Mesothelial cell of epicardium (in vitro differentiated cells): ENCODE results near the gene LRP1-AS. TPM values are rescaled to one million over a fixed set of nuclear protein-coding genes. Genes with fewer than 3 reads are reported as not detected.

Experiments used
- DNase-seq, 2 experiments: peaks; one replicate each; pipeline ENCODE4 v3.0.0; 2021; ENCODE audit warnings: low spot score in 2 of 2; ENCODE audit not compliant: unreplicated experiment in 2 of 2
- H3K27ac Mint-ChIP-seq: 2 replicates; pipeline ENCODE4 v1.8.0; 2021; ENCODE audit warnings: mixed read lengths
- H3K27me3 Mint-ChIP-seq: 2 replicates; pipeline ENCODE4 v1.8.0; 2021; ENCODE audit warnings: low read depth, mixed read lengths
- H3K36me3 Mint-ChIP-seq: 2 replicates; pipeline ENCODE4 v1.8.0; 2021; ENCODE audit warnings: mixed read lengths
- H3K4me1 Mint-ChIP-seq: 2 replicates; pipeline ENCODE4 v1.8.0; 2021; ENCODE audit warnings: mixed read lengths
- H3K4me3 Mint-ChIP-seq: 2 replicates; pipeline ENCODE4 v1.8.0; 2021; ENCODE audit warnings: mild to moderate bottlenecking, moderate library complexity, mixed read lengths
- H3K9me3 Mint-ChIP-seq: 2 replicates; pipeline ENCODE4 v1.8.0; 2021; ENCODE audit warnings: mixed read lengths
- CTCF ChIP-seq: fragments of 200-600 bp; sonication (generic); IDR thresholded peaks from one replicate; pipeline ENCODE4 v1.5.0; 2021; ENCODE audit warnings: antibody characterized with exemption; ENCODE audit not compliant: unreplicated experiment
- total RNA-seq: library from RNA; stranded (reverse); gene quantifications from 3 replicates; pipeline ENCODE4 v1.2.1, GENCODE V29; 2021

Gene LRP1-AS
- total RNA-seq, 1 donor from 2014 or later: not detected

- H3K4me1 Mint-ChIP-seq: peaks cover 70% of the 10 kb centered on the region
- no peak for DNase-seq
- H3K4me3 Mint-ChIP-seq: peak overlapping the region; percentile 93
- H3K9me3 Mint-ChIP-seq: no peaks in the 10 kb centered on the region
- peak overlapping the region; percentile 86 for H3K27ac Mint-ChIP-seq
- H3K36me3 Mint-ChIP-seq: no peaks in the 10 kb centered on the region
- no peak for TF ChIP-seq CTCF
- no peaks in the 10 kb centered on the region for H3K27me3 Mint-ChIP-seq
These were observed 16.5 kb downstream of the LRP1-AS start for GRCh38 chr12:57130941-57131340.

- H3K9me3 Mint-ChIP-seq: no peaks in the 10 kb centered on the region
- peaks cover 62% of the 10 kb centered on the region for H3K4me1 Mint-ChIP-seq
- H3K27ac Mint-ChIP-seq: peak overlapping the region; percentile 73
- TF ChIP-seq CTCF: no peak
- no peaks in the 10 kb centered on the region for H3K27me3 Mint-ChIP-seq
- no peak for DNase-seq
- no peaks in the 10 kb centered on the region for H3K36me3 Mint-ChIP-seq
- peak overlapping the region; percentile 93 for H3K4me3 Mint-ChIP-seq
These were observed 17.5 kb downstream of the LRP1-AS start for GRCh38 chr12:57129889-57130288.

- peak overlapping the region; percentile 93 for H3K4me3 Mint-ChIP-seq
- no peaks in the 10 kb centered on the region for H3K9me3 Mint-ChIP-seq
These were observed 18.0 kb downstream of the LRP1-AS start for GRCh38 chr12:57129321-57129842.

GRCh38 chr12:57128519-57129247 is 18.7 kb downstream of the LRP1-AS start:
- no peaks in the 10 kb centered on the region for H3K36me3 Mint-ChIP-seq
- no peaks in the 10 kb centered on the region for H3K9me3 Mint-ChIP-seq
- H3K4me3 Mint-ChIP-seq: peak overlapping the region; percentile 93
- H3K27ac Mint-ChIP-seq: peak overlapping the region; percentile 56
- no peaks in the 10 kb centered on the region for H3K27me3 Mint-ChIP-seq
- no peak for DNase-seq
- TF ChIP-seq CTCF: no peak
- H3K4me1 Mint-ChIP-seq: peaks cover 50% of the 10 kb centered on the region

More at GRCh38 chr12:57129321-57129842, 18.0 kb downstream of the LRP1-AS start:
- no peak for TF ChIP-seq CTCF
- Mint-ChIP-seq H3K4me1 (peaks cover 57% of the 10 kb centered on the region), H3K36me3 (no peaks in the 10 kb centered on the region), H3K27ac (peak overlapping the region; percentile 73), H3K27me3 (no peaks in the 10 kb centered on the region)
- no peak for DNase-seq

GRCh38 chr12:57127726-57128518 is 19.5 kb downstream of the LRP1-AS start, which contains the start of gene LRP1:
Gene LRP1, plus strand, starts transcription at chr12:57128483. Its CDS starts 482 bp downstream, at chr12:57128965.
- H3K27ac Mint-ChIP-seq: peak within 1 kb of the TSS; percentile 95
- H3K4me3 Mint-ChIP-seq: peak within 1 kb of the TSS; percentile 93
- DNase-seq: peak; percentile 72 to 88
- H3K36me3 Mint-ChIP-seq: no peaks in the 10 kb centered on the region
- H3K9me3 Mint-ChIP-seq: no peaks in the 10 kb centered on the region
- H3K4me1 Mint-ChIP-seq: peaks cover 43% of the 10 kb centered on the region
- H3K27me3 Mint-ChIP-seq: no peaks in the 10 kb centered on the region
- no peak for TF ChIP-seq CTCF
